HG03575 (cell line): ENCODE results near the gene PSMD14.

Experiments used
- ATAC-seq: cut with Tn5 transposase; IDR thresholded peaks from one replicate; pipeline ENCODE4 v1.9.1; 2021; ENCODE audit not compliant: unreplicated experiment, insufficient number of reproducible peaks, low FRiP score; ENCODE audit errors: extremely low read depth

The PSMD14 gene

GRCh38 chr2:161426922-161427663, 118.9 kb downstream of the PSMD14 start:
- ATAC-seq: no peak

GRCh38 chr2:161427664-161428587, 119.7 kb downstream of the PSMD14 start:
- ATAC-seq: no peak

- no peak for ATAC-seq
Measured at GRCh38 chr2:161430386-161430785, 122.2 kb downstream of the PSMD14 start.

- ATAC-seq: no peak
Measured at GRCh38 chr2:161432107-161432506, 123.9 kb downstream of the PSMD14 start.

GRCh38 chr2:161434118-161434517, 125.9 kb downstream of the PSMD14 start:
- no peak for ATAC-seq

GRCh38 chr2:161436411-161436810, 128.2 kb downstream of the PSMD14 start:
- ATAC-seq: no peak

GRCh38 chr2:161438598-161438997, 130.4 kb downstream of the PSMD14 start:
- ATAC-seq: no peak

- no peak for ATAC-seq
Measured at GRCh38 chr2:161445097-161445496, 136.9 kb downstream of the PSMD14 start.

- no peak for ATAC-seq
Measured at GRCh38 chr2:161448431-161448830, 140.2 kb downstream of the PSMD14 start.
